A549 (cell line): Measurements from ENCODE around the gene TMED4.

Experiments used
- CHD2 ChIP-seq: fragments of 150-350 bp; IDR thresholded peaks from 2 replicates; pipeline ENCODE4 v1.6.1; 2014; ENCODE audit warnings: low read length; ENCODE audit not compliant: partially characterized antibody
- CTCF ChIP-seq: fragments of >200 bp; sonication (Bioruptor Twin); formaldehyde crosslinking; IDR thresholded peaks from 3 replicates; pipeline ENCODE4 v1.5.1; 2016
- EHMT2 ChIP-seq: fragments of 200-600 bp; sonication (generic); IDR thresholded peaks from 2 replicates; pipeline ENCODE4 v1.6.1; 2016; ENCODE audit warnings: antibody characterized with exemption, low read depth, mild to moderate bottlenecking, moderate library complexity
- ESRRA ChIP-seq: fragments of 150-350 bp; IDR thresholded peaks from 2 replicates; pipeline ENCODE4 v1.6.1; 2014; ENCODE audit warnings: mild to moderate bottlenecking, low read length, borderline replicate concordance
- JUN ChIP-seq, 2 experiments: fragments of >200 bp; sonication (Bioruptor Twin); formaldehyde crosslinking; IDR thresholded peaks; 2 replicates in 1 of 2; 3 replicates in 1 of 2; pipeline ENCODE4 v1.6.1; 2016 to 2017
- POLR2A ChIP-seq: IDR thresholded peaks from 2 replicates; pipeline ENCODE4 v1.6.1; 2012; ENCODE audit warnings: mild to moderate bottlenecking, low read length
- POLR2AphosphoS2 ChIP-seq: conservative IDR thresholded peaks from 2 replicates; pipeline ENCODE4 v1.6.1; 2012; ENCODE audit warnings: low read length, improper control_type of control experiment, inconsistent platforms
- RAD21 ChIP-seq, 2 experiments: fragments of >200 bp in 1 of 2; sonication (Bioruptor Twin) in 1 of 2; formaldehyde crosslinking in 1 of 2; IDR thresholded peaks in 1 of 2; conservative IDR thresholded peaks in 1 of 2; 2 replicates in 1 of 2; 3 replicates in 1 of 2; pipeline ENCODE4 v1.6.1; 2012 to 2018; ENCODE audit warnings: inconsistent platforms in 1 of 2
- RCOR1 ChIP-seq: fragments of 150-350 bp; IDR thresholded peaks from 2 replicates; pipeline ENCODE4 v1.6.1; 2014; ENCODE audit warnings: antibody characterized with exemption, low read length, low read depth
- REST ChIP-seq: fragments of 200-600 bp; sonication (generic); IDR thresholded peaks from 2 replicates; pipeline ENCODE4 v1.6.1; 2016; ENCODE audit warnings: antibody characterized with exemption, mild to moderate bottlenecking, moderate library complexity
- RNF2 ChIP-seq: fragments of 200-600 bp; sonication (generic); IDR thresholded peaks from 2 replicates; pipeline ENCODE4 v1.6.1; 2016; ENCODE audit warnings: low read depth, mild to moderate bottlenecking, antibody characterized with exemption, moderate library complexity, borderline replicate concordance
- TP53 ChIP-seq: fragments of 250-450 bp; sonication (Bioruptor Pico); IDR thresholded peaks from 2 replicates; pipeline ENCODE4 v1.5.0; 2021; ENCODE audit warnings: mild to moderate bottlenecking, moderate library complexity

GRCh38 chr7:44607141-44608068 is 25.4 kb upstream of the TMED4 start:
- TF ChIP-seq CTCF (no peak), EHMT2 (no peak), TP53 (CRISPR knock-in tag) (no peak), RAD21 (conservative IDR thresholded peaks at IDR 0.05 in 1 of 2, IDR thresholded peaks at IDR 0.05 in 1 of 2) (no peak), RNF2 (no peak), POLR2A (no peak), CHD2 (no peak), POLR2AphosphoS2 (no peak), REST (no peak), ESRRA (no peak), JUN (IDR thresholded peaks at IDR 0.05) (no peak), RCOR1 (no peak)
